Measurements from ENCODE around the gene DDX27. TPM values are rescaled to one million over a fixed set of nuclear protein-coding genes. Genes with fewer than 3 reads are reported as not detected.

The DDX27 gene
- total and polyA plus RNA-seq, 9 of the 15 experiments (the other 6 are each of a cell fraction or from before 2014, with no cell fraction given), result 17.9 to 79.3 (median 57.0) TPM

DNA sequence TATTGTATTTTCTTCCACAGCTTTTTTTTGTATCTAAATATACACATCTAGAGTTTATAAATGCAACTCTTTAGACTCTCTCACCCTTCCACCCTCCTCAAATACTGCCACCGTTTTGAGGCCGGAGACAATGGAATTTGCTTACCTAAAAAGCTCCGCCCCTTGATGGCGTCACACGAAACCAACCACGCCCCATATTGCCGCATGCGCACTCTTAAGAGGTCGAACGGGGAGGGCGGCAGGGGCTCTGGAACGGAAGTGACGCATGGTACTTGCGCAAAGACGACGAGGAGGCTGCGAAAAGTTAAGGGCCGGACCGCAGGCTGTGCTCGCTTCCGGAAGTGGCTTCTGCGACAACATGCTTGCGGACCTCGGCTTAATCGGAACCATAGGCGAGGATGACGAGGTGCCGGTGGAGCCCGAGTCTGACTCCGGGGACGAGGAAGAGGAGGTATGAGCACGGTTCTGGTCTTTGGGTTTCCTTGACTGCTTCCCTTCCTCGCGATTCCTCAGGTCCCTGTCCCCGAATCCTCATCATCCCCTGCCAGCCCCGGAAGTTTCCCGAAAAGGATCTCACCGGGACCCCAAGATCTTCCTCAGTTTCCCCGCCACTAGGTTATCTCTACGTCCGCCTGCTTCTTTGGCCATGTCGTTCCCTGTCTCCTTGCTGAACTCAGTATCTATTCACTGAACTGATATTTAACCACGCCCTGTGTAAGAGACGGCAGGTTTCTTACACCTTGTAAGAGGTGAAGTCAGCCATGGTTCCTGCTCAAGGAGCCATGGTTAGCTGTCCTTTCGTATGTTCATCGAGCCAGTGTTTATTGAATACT, at the start of gene DDX27 (continued):
- no peak for TF ChIP-seq HNRNPK (IDR thresholded peaks at IDR 0.05; ENCODE audit: low read depth, low read length, poor library complexity, severe bottlenecking)
- peak; percentile 94 for TF ChIP-seq NKRF (IDR thresholded peaks at IDR 0.05; ENCODE audit: borderline replicate concordance)
- peak; percentile 68; the same call in 1 of the 2 replicates for TF ChIP-seq POLR2AphosphoS5 (IDR thresholded peaks at IDR 0.05; ENCODE audit: control insufficient read depth, insufficient read depth, low read depth, low read length)
- TF ChIP-seq NR2C2 (CRISPR knock-in tag; IDR thresholded peaks at IDR 0.05), result no peak
- TF ChIP-seq NR2C2 (tag; IDR thresholded peaks at IDR 0.05), result peak; percentile 73
- TF ChIP-seq HDAC3 (IDR thresholded peaks at IDR 0.05; ENCODE audit: borderline replicate concordance, partially characterized antibody), result no peak
- no peak for TF ChIP-seq CHD7 (IDR thresholded peaks at IDR 0.05; ENCODE audit: low read depth, low read length)
- no peak for TF ChIP-seq ERF (CRISPR knock-in tag; IDR thresholded peaks at IDR 0.05)
- 0 out of 2 replicates have a peak, but pooled peaks have one; percentile 8 for TF ChIP-seq MAFK (IDR thresholded peaks at IDR 0.05; ENCODE audit: low read length)
- peak; percentile 87 for TF ChIP-seq TRIM28 (IDR thresholded peaks at IDR 0.05)
- TF ChIP-seq CCAR2 (IDR thresholded peaks at IDR 0.05; ENCODE audit: low read depth, low read length), result no peak
- peak; percentile 80 for TF ChIP-seq KDM5B (IDR thresholded peaks at IDR 0.05; ENCODE audit: insufficient replicate concordance, low read depth, low read length)
